Osteocyte (in vitro differentiated cells): Measurements from ENCODE around the gene FBXO42. TPM values are rescaled to one million over a fixed set of nuclear protein-coding genes. Genes with fewer than 3 reads are reported as not detected.

Experiments
- DNase-seq: peaks from one replicate; pipeline ENCODE4 v3.0.0; 2021; ENCODE audit warnings: mixed read lengths; ENCODE audit not compliant: unreplicated experiment; ENCODE audit errors: extremely low spot score
- H3K27ac Mint-ChIP-seq: one replicate; pipeline ENCODE4 v1.8.0; 2021; ENCODE audit warnings: mild to moderate bottlenecking, mixed read lengths; ENCODE audit not compliant: unreplicated experiment
- H3K27me3 Mint-ChIP-seq: one replicate; pipeline ENCODE4 v1.8.0; 2021; ENCODE audit warnings: mixed read lengths; ENCODE audit not compliant: unreplicated experiment
- H3K36me3 Mint-ChIP-seq: one replicate; pipeline ENCODE4 v1.8.0; 2021; ENCODE audit warnings: mixed read lengths; ENCODE audit not compliant: unreplicated experiment
- H3K4me1 Mint-ChIP-seq: one replicate; pipeline ENCODE4 v1.8.0; 2021; ENCODE audit warnings: mixed read lengths; ENCODE audit not compliant: unreplicated experiment
- H3K4me3 Mint-ChIP-seq: one replicate; pipeline ENCODE4 v1.8.0; 2021; ENCODE audit warnings: mild to moderate bottlenecking, moderate library complexity, mixed read lengths; ENCODE audit not compliant: unreplicated experiment
- H3K9me3 Mint-ChIP-seq: one replicate; pipeline ENCODE4 v1.8.0; 2021; ENCODE audit warnings: mixed read lengths; ENCODE audit not compliant: unreplicated experiment
- total RNA-seq: library from RNA; stranded (reverse); gene quantifications from 2 replicates; pipeline ENCODE4 v1.2.1, GENCODE V29; 2021
- TF ChIP-seq, protein P1 (sequence below): fragments of 200-600 bp; sonication (generic); IDR thresholded peaks from 2 replicates; pipeline ENCODE4 v1.5.0; 2021; ENCODE audit warnings: antibody characterized with exemption, mild to moderate bottlenecking, moderate library complexity

FBXO42 gene
- total RNA-seq, 1 donor from 2014 or later = 22.2 TPM

DNA sequence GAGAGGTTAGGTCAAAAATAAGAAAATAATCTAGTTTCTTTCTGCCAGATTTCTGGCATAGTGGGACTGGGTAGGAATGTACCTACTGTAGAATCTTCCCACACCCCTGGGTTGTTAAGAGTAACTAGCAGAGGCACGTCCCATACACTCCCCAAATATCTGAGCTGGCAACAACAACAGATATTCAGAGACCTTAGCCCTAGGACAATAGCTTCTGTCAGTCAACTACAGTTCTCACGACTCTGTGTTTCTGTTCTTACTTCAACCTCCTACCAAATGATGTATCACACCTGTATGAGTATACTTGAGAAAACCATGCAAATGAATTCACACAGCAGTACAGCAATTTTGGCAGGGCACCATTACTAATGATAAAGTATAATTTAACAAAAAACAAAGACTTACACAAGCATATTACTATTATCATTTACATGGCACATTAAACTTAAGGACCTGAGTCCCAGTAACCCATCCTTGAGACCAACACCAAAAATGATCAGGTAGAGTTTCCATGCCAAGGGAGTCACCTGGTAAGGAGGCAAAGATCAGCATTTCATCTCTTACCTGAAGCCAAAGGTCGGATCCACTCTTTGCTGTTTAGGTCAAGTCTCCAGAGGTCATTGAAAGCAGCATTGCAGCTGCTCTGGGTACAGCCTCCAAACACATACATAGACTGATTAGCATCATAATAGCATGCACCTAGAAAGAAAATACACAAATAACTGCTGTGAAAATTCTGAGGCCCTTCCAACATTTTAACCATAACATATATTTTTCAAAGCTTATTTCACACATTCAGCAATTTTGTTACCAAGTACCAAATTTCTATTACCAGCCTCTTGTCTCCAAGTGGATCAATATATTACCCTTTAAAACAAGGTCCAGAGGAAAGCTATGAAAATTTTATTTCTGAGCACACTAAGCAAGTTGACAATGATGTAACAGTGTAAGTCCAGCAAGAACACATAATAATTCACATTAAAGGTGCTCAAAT lies 57.8 kb downstream of the FBXO42 start:
- H3K36me3 Mint-ChIP-seq = peaks cover 29% of the 10 kb centered on the region
- peaks cover 2% of the 10 kb centered on the region for H3K4me1 Mint-ChIP-seq
- TF ChIP-seq, protein P1, sequence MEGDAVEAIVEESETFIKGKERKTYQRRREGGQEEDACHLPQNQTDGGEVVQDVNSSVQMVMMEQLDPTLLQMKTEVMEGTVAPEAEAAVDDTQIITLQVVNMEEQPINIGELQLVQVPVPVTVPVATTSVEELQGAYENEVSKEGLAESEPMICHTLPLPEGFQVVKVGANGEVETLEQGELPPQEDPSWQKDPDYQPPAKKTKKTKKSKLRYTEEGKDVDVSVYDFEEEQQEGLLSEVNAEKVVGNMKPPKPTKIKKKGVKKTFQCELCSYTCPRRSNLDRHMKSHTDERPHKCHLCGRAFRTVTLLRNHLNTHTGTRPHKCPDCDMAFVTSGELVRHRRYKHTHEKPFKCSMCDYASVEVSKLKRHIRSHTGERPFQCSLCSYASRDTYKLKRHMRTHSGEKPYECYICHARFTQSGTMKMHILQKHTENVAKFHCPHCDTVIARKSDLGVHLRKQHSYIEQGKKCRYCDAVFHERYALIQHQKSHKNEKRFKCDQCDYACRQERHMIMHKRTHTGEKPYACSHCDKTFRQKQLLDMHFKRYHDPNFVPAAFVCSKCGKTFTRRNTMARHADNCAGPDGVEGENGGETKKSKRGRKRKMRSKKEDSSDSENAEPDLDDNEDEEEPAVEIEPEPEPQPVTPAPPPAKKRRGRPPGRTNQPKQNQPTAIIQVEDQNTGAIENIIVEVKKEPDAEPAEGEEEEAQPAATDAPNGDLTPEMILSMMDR = no peak
- no peaks in the 10 kb centered on the region for H3K9me3 Mint-ChIP-seq
- no peak overlapping the region for H3K27ac Mint-ChIP-seq
- no peaks in the 10 kb centered on the region for H3K27me3 Mint-ChIP-seq
- no peak overlapping the region for H3K4me3 Mint-ChIP-seq
- DNase-seq = no peak

DNA sequence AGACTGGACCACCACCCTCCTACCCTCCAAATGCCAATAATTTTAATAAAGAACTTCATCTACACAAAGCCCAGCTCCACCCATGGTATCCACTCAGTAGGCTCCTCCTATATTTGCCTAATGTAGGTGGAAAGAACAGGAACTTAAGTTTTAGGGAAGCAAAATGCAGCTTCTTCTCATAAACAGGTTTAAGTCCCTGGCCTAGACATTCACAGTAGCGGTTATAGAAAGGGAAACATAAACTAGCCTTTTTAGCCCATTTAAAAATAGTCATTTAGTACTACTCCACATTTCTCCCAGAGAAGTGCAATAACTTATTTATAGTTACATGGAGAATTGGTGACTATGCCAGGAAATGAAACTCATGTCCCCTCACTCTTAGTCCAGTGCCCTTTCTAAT lies 58.7 kb downstream of the FBXO42 start:
- Mint-ChIP-seq H3K9me3 (no peaks in the 10 kb centered on the region), H3K4me1 (no peaks in the 10 kb centered on the region), H3K36me3 (peaks cover 29% of the 10 kb centered on the region), H3K27me3 (no peaks in the 10 kb centered on the region), H3K27ac (no peak overlapping the region), H3K4me3 (no peak overlapping the region)
- DNase-seq = no peak
- TF ChIP-seq, protein P1 = no peak

- no peaks in the 10 kb centered on the region for H3K4me1 Mint-ChIP-seq
Measured at GRCh38 chr1:16292739-16293138, 59.5 kb downstream of the FBXO42 start.

DNA sequence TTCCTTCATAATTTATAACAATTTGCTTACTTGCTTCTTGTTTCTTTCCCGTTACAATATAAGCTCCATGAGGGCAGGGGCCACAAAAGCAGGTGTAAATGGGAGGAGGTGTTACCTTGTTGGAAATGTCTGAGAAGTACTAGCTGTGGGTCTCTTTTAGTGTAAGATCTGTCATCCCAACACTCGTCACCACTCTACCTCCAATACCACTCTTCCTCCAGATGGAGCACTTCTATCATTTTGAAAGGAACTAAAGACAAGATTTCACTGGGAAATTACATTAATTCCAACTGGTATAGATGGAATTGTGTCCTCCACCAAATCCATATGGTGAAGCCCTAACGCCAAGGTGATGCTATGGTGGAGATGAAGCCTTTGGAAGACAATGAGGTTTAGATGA lies 62.3 kb downstream of the FBXO42 start:
- Mint-ChIP-seq H3K27ac (no peak overlapping the region), H3K9me3 (no peaks in the 10 kb centered on the region), H3K4me1 (no peaks in the 10 kb centered on the region), H3K4me3 (no peak overlapping the region), H3K36me3 (peaks cover 18% of the 10 kb centered on the region), H3K27me3 (no peaks in the 10 kb centered on the region)
- DNase-seq = no peak
- TF ChIP-seq, protein P1 = peak; percentile 22

More at GRCh38 chr1:16292739-16293138, 59.5 kb downstream of the FBXO42 start:
- TF ChIP-seq, protein P1 = no peak
- H3K36me3 Mint-ChIP-seq = peaks cover 28% of the 10 kb centered on the region
- no peak overlapping the region for H3K4me3 Mint-ChIP-seq
- H3K9me3 Mint-ChIP-seq = no peaks in the 10 kb centered on the region
- H3K27ac Mint-ChIP-seq = no peak overlapping the region
- H3K27me3 Mint-ChIP-seq = no peaks in the 10 kb centered on the region
- DNase-seq = no peak

DNA sequence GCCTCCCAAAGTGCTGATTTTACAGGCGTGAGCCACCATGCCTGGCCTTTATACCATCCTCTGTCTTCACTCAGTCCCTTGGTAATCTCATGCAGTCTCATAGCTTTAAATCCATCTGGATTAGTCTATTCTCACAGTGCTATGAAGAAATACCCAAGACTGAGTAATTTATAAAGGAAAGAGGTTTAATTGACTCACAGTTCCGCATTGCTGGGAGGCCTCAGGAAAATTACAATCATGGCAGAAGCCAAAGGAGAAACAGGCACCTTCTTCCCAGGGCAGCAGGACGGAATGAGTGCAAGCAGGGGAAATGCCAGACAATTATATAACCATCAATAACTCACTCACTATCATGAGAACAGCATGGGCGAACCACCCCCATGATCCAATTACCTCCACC lies 66.2 kb downstream of the FBXO42 start:
- TF ChIP-seq, protein P1 = no peak
- Mint-ChIP-seq H3K27ac (no peak overlapping the region), H3K4me3 (no peak overlapping the region)

More for the DNA sequence above, 66.2 kb downstream of the FBXO42 start:
- Mint-ChIP-seq H3K27me3 (no peaks in the 10 kb centered on the region), H3K36me3 (peaks cover 10% of the 10 kb centered on the region), H3K4me1 (no peaks in the 10 kb centered on the region), H3K9me3 (no peaks in the 10 kb centered on the region)
- no peak for DNase-seq
